HG02678 (cell line): ENCODE measurements around the gene IFI27L1.

Source experiments
- ATAC-seq: cut with Tn5 transposase; IDR thresholded peaks from one replicate; pipeline ENCODE4 v1.9.1; 2021; ENCODE audit warnings: mild to moderate bottlenecking, moderate library complexity; ENCODE audit not compliant: unreplicated experiment

IFI27L1 gene

DNA sequence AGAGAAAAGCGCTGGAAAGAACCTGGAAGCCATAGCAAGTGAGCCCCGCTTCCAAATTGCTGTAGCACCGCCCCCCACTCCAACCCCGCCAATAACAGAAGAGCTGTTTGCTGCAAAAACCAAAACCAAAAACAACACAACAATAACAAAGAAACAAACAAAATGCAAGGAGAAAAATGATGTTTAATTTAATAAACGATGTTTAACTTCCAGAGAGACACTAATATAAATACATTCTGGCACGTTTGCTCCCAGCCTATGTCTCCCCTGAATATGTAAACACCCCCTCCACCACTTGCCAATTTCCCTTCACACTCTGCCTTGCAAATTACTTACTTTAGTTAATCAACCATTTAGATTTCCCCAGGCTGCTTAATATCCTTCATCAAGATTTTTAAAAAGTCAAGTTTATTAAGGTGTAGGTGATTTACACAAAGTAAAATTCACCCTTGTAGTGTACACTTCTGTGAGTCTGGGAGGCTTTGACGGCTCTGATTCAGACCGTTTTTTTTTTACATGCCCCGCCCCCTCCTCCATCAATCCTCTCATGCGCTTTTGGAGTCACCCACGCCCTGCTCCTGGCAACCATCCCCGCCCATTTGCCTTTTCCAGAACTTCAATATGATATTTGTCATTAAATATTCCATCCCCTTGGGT lies 48.8 kb downstream of the IFI27L1 start:
- no peak for ATAC-seq

DNA sequence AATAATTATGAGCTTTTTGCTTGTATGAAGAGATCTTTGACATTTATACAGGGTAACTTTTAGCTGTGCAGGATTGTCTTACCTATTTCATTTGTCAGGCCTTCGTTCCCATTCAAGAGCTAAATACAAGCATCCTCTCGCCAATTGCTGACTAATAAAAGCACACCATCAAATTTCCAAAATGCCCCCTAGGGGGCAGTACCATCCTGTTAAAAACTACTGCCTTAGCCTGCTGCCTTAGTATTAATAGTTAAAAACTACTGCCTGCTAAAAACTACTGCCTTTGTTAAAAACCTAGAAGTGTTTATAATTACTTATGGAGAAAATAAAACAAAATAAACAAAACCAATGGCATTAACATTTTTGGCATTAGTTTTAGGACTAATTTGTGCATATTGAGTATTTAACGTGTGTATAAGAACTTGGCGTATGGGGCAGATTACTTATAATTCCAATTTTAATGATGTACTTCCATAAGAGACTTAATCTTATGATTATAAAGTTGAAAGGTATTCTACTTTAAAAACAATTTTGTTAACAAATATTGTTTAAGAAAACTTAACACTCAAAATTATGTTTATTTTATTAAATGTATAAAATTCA lies 51.3 kb downstream of the IFI27L1 start:
- ATAC-seq: peak; percentile 33

DNA sequence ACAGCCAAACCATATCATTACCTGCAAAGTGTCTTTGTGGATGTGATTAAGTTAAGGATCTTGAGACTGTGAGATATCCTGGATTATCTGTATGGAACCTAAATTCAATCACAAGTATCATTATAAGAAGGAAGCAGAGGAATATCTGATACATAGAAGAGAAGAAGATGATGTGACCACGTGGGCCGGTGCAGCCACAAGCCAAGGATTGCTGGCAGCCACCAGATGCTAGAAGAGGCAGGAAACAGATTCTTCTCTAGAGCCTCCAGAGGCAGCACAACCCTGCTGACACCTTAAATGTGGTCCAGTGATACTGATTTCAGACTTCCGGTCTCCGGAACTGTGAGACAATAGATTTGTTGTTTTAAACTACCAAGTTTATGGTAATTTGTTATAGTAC lies 54.4 kb downstream of the IFI27L1 start:
- ATAC-seq: no peak

DNA sequence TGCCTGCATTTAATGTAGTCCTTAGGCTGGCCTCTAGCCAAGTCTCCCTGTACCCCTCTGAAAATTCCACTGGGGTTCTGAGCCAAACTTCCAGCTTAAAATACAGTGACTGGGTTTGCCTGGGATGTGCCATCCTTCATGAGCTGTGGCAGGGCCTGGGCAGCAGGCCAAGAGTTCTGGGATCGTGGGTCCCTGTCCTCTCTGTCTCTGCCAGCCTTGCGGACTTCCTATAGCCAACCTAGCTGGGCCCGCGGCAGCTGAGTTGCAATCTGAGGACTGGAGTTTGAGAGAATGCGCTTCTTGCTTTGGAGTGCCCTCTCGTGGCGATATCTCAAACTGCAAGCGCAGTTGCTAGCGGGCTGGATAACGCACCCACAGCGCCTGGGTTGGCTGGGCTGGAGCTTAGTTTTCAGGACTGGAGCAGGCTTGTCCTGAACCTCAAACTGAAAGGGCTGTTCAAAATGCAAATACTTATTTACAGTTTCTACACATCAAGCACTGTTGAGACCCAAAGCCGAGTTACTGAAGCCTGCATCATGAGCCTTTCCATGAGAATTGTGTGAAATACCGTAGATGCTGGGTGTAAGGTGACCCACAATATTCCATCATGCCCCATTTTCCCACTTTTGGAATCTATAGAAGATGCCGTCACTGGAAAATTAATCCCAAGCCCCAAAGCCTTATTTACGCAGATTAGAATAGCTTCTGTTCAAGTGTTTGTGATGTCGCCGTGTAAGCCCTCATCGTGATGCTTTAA lies 55.6 kb downstream of the IFI27L1 start:
- ATAC-seq: peak; percentile 79

DNA sequence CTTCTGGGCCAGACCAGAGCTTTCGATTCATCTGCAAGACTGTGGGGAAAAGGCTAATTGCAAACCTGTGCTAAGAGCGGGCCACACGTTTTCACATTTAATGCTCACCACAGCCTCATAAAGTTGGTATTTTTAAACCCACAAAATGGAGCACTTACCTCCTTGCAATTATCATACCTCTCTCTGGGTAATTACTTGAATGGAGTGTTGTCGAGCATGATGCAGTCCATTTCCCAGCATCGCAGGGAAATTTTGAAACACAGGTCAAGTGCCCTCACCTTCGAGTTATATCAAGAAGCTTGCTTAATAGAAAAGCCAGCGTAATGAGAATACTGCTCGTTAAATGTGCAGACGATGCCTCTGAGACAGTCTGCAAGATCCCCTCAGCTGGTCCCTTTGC lies 57.1 kb downstream of the IFI27L1 start:
- ATAC-seq: no peak

DNA sequence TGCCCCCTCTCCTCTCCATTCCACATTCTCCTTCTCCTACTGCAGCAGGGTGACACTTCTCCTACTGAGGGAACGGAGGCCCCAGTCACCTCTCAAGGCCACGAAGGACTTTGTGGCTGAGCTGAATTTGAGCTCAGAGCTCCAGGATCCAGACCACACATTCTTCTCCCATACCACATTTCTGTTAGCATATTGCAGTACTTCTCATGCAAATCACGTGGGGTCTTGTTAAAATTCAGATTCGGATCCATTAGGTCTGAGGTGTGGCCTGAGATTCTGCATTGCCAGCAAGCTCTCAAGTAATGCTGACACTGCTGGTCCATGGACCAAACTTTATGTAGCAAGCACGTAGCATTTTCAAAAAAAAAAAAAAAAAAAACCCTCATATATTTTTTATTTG lies 57.9 kb downstream of the IFI27L1 start:
- ATAC-seq: no peak

DNA sequence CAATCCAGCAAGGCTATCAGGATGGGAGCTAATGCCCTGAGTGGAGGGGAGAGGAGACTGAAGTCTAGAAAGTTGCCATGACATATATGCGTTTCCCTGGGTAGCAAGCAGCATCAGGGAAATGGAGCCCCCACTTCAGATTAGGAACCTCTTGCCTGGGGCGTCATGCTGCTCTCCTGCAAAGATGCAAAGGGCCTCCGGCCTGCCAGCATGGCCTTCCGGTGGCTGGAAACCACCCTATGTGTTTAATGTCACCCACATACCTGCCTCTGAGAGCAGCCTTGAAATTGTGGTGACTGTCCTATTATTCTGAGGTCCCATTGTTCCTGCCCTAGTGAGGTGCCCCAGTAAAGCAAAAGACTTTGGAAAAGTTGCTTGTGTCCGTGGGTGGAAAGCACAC lies 58.3 kb downstream of the IFI27L1 start:
- no peak for ATAC-seq

DNA sequence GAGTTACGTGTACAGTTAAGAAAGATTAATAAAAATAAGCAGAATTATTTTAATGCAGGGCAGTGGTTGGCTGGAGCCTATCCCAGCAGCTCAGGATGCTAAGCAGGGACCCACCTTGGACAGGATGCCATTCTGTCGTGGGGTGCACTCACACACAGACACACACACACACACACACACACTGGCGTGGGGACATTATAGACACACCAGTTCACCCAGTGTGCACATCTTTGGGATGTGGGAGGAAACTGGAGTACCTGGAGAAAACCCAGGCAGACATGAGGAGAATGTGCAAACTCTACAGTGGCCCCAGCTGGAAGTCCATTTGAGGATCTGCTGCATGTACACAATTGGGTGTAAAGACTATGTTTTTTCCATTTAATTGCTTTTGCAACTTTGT lies 61.1 kb downstream of the IFI27L1 start:
- no peak for ATAC-seq

DNA sequence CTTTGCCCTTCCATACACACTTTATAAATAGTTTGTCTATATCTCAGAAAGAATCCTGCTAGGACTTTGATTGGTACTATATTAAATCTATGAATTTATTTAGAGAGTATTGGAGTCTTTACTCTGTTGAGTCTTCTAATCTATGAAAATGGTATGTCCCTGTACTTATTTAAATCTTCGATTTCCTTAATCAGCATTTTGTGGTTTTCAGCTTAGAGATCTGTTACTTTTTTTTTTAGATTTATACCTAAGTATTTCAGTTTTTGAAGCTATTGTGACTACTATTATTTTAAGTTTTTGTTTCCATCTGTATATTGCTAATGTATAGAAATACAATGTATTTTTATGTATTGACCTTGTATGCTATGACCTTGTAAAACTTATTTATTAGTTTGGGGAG lies 61.7 kb downstream of the IFI27L1 start:
- no peak for ATAC-seq

DNA sequence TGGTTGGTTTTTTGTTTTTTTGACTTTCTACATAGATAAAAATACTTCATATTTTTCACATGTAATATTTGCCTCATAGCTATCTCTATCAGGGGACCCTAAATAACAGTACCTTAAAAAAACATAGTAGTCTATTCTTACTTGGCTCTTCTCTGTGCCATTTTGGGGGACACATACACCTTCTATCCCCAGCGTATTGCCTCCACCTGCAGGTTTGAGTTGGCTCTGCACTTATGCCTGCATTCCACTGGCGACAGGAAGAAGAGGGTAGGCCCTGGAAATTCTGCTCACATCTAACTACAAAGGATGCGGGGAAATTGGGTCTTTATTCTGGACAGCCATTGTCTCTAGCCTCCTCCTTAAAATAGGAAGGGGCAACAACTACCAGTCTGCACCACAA lies 62.1 kb downstream of the IFI27L1 start:
- ATAC-seq: no peak

DNA sequence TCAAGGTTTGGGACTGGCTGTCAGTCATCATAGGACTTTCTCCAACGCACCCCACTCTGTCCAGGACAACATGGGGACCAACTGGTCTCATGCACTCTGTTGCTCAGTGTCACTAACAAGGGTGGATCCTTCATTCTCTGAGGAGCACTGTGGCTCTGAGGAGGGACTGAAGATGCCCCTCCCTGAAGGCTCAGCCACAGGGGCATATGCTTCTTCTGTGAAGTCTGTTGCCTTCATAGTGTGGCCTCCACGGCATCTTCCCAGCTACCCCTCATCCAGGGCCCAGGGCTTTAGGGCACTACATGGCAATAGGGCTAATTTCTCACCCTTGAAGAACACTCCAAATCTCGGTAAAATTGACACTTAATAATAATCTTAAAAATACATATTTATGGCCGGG lies 62.6 kb downstream of the IFI27L1 start:
- no peak for ATAC-seq

DNA sequence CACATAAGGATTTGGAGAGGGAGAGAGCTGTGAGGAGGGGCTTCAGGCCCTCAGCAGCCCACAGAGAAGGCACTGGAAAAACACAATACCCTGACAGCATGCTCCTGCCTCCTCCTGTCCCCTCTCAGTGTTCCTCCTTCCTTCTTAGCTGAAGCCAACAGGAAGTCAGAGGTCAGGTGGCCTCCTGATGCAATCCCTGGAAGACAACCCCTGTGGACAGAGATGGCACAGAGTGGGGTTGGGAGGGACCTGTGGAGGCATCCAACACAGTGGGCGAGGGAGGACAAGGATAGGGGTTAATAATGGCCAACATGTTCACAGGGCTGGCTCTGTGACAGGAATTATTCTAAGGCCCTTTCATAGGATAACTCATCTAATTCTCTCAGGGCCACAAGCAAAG lies 63.7 kb downstream of the IFI27L1 start:
- ATAC-seq: no peak

DNA sequence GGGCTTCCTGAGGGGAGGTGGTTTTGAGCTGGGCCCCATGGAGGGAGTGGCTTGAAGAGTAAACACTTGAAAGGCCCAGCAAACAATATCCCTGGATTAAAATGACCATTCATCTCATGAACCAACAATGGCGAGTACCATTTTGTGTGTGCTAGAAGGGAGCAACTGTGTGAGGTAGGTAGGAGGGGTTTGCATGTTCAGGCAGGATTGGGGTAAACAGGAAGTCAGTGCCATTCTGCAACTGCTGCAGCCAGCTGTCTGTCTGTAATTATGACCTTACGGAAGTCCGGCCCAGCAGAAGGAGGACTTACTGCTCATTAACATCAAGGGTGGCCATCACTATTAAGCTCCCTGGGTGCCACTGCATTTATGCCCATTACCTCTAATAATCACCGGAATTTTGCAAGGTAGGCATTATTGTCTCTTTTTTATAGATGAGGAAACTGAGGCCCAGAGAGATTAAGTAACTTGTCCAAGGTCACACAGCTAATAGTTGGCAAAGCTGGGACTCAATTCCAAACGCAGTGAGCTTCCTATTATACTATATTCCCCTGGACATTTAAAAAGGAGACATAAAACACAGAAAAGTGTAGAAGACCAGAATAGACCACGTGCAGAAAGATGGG lies 64.9 kb downstream of the IFI27L1 start:
- ATAC-seq: no peak
